Adrenal gland (tissue), 12 donors: Measurements from ENCODE around the gene PLA2G2F. TPM values are rescaled to one million over a fixed set of nuclear protein-coding genes. Genes with fewer than 3 reads are reported as not detected.
A peak's percentile ranks its signal among the peaks of the same experiment; 100 is the strongest.

Source experiments
- DNase-seq, 7 donors: peaks; one replicate each; pipeline ENCODE4 v3.0.0-alpha.2; 2019 to 2020
- H3K27ac ChIP-seq, 5 donors: fragments of 200-600 bp; sonication (generic) in 4 of 5; 1 replicate in 3 of 5; 2 replicates in 2 of 5; pipeline versions ENCODE4 v1.5.1 to v1.8.0; 2016 to 2020; ENCODE audit warnings: mild to moderate bottlenecking in 1 of 5
- H3K27me3 ChIP-seq: fragments of 200-600 bp; 2 replicates; pipeline ENCODE4 v1.8.0; 2021
- H3K36me3 ChIP-seq, 2 donors: fragments of 200-600 bp; replicated peaks in 1 of 2; 1 replicate in 1 of 2; 2 replicates in 1 of 2; pipeline versions ENCODE4 v1.5.1 to v1.8.0; 2018 to 2022
- H3K4me1 ChIP-seq, 2 donors: fragments of 200-600 bp; replicated peaks in 1 of 2; 1 replicate in 1 of 2; 2 replicates in 1 of 2; pipeline versions ENCODE4 v1.5.1 to v1.8.0; 2018 to 2021
- H3K4me3 ChIP-seq, 4 donors: fragments of 200-600 bp; sonication (generic) in 3 of 4; one replicate each; pipeline ENCODE4 v1.5.1; 2016 to 2018
- H3K9me3 ChIP-seq, 3 donors: fragments of 200-600 bp; sonication (generic) in 1 of 3; replicated peaks in 1 of 3; 1 replicate in 2 of 3; 2 replicates in 1 of 3; pipeline versions ENCODE4 v1.5.1 to v1.8.0; 2016 to 2021
- CTCF ChIP-seq, 6 experiments: fragments of 450-650 bp in 4 of 6; fragments of 200-600 bp in 2 of 6; sonication (generic) in 1 of 6; IDR thresholded peaks; 1 replicate in 5 of 6; 2 replicates in 1 of 6; pipeline versions ENCODE4 v1.5.1 to v1.8.0; 2016 to 2021; ENCODE audit warnings: antibody characterized with exemption in 6 of 6, mild to moderate bottlenecking in 2 of 6, moderate library complexity in 1 of 6
- POLR2A ChIP-seq, 2 donors: fragments of 450-650 bp; IDR thresholded peaks; one replicate each; pipeline ENCODE4 v1.6.1; 2017; ENCODE audit warnings: antibody characterized with exemption in 2 of 2, mild to moderate bottlenecking in 2 of 2, moderate library complexity in 1 of 2
- WGBS, 4 donors: extraction: QIAGEN DNeasy Blood & Tissue Kit in 2 of 4; methylation state at CpG; one replicate each; pipeline versions ENCODE4 v1.1.5 to v1.1.7; 2013 to 2017; 5-methylcytosine and 5-hydroxymethylcytosine counted together
- intact Hi-C, 2 donors: fragments of 100-400 bp; cut with DNase I; formaldehyde crosslinking; loops; one replicate each; pipeline versions ENCODE4 v1.14.1 to v1.15.0; 2022 to 2023
- polyA plus RNA-seq, 3 donors: library from polyadenylated mRNA; stranded (reverse); fragments of 200-250 nt in 2 of 3; fragments of 350-450 nt in 1 of 3; fragmentation: Illumina TruSeq in 1 of 3; extraction: RNeasy Lipid Tissue Mini Kit (QIAGEN cat#74804) in 1 of 3; gene quantifications; one replicate each; pipeline ENCODE4 v1.2.3, GENCODE V29; 2013 to 2014
- total RNA-seq, 9 donors: library from RNA; depleted of rRNA in 4 of 9; stranded (reverse); fragments of >200 nt in 4 of 9; fragments of 120-200 nt in 1 of 9; fragmentation: NEBNext Ultra II Directional in 1 of 9; extraction: Animal tissue kit (Norgen Biotek cat#: 25700) in 1 of 9; gene quantifications; one replicate each; pipeline versions ENCODE4 v1.1.0 to v1.2.4, GENCODE V29; 2013 to 2023
- donor health status: healthy with polysubstance abuse.
- donor health status: Bipolar disorder and iron deficiency.
- donor health status: DM: yes; HTN: yes; CAD: no.
- donor health status: DM: no; HTN: no; CAD: no.
- donor health status: DM: no; HTN: no; CAD: no.
- donor health status: DM: yes; HTN: yes; CAD: no.

Gene PLA2G2F
- total and polyA plus RNA-seq, 12 donors = 0.08 TPM; not detected in 11

GRCh38 chr1:20148571-20149500 lies 9.7 kb downstream of the PLA2G2F start:
- Histone ChIP-seq H3K27me3 (no peaks in the 10 kb centered on the region), H3K36me3 (no peaks in the 10 kb centered on the region), H3K9me3 (no peaks in the 10 kb centered on the region), H3K4me1 (peaks cover 5 to 13% of the 10 kb centered on the region in 2 donors), H3K27ac (no peak overlapping the region), H3K4me3 (no peak overlapping the region)
- TF ChIP-seq CTCF (IDR thresholded peaks at IDR 0.05) (no peak), POLR2A (IDR thresholded peaks at IDR 0.05) (no peak)
- intact Hi-C loops = loop anchor here (5.0 to 10.0 kb wide), 2 partner anchors 172 to 174 kb away; partner anchors contain the start of gene PLA2G2A (in 2 of the 2)
- 82 to 93% (median 88%) methylated on average over 7 to 13 of the region's 13 CpGs for WGBS, 4 donors
- DNase-seq = peak in 1 of 7 donors; percentile 6

GRCh38 chr1:20149601-20150325 lies 10.6 kb downstream of the PLA2G2F start:
- peak in 1 of 7 donors; percentile 6 for DNase-seq
- intact Hi-C loops = loop anchor here (5.0 to 10.0 kb wide), 4 partner anchors 47 to 227 kb away; partner anchors contain the start of genes PLA2G2A (in 2 of the 2) and PLA2G2E (in 1 of the 2)
- Histone ChIP-seq H3K36me3 (no peaks in the 10 kb centered on the region), H3K27ac (no peak overlapping the region), H3K4me1 (peaks cover 5 to 13% of the 10 kb centered on the region in 2 donors), H3K27me3 (no peaks in the 10 kb centered on the region), H3K4me3 (no peak overlapping the region), H3K9me3 (no peaks in the 10 kb centered on the region)
- WGBS, 4 donors = 78 to 84% (median 80%) methylated on average over 17 to 27 of the region's 27 CpGs
- TF ChIP-seq POLR2A (IDR thresholded peaks at IDR 0.05) (no peak), CTCF (IDR thresholded peaks at IDR 0.05) (no peak)

GRCh38 chr1:20150326-20150705 lies 11.2 kb downstream of the PLA2G2F start:
- no peaks in the 10 kb centered on the region for H3K27me3 ChIP-seq
- no peak overlapping the region for H3K4me3 ChIP-seq
- TF ChIP-seq CTCF (IDR thresholded peaks at IDR 0.05) (no peak), POLR2A (IDR thresholded peaks at IDR 0.05) (no peak)
- intact Hi-C loops = loop anchor here (5.0 kb wide), 2 partner anchors 48 to 228 kb away; partner anchors contain the start of gene PLA2G2E (in 1 of the 2)
- H3K4me1 ChIP-seq = peaks cover 5 to 13% of the 10 kb centered on the region in 2 donors
- H3K9me3 ChIP-seq = no peaks in the 10 kb centered on the region
- no peak overlapping the region for H3K27ac ChIP-seq
- WGBS, 4 donors = 80 to 92% (median 87%) methylated on average over 7 to 8 of the region's 8 CpGs
- no peaks in the 10 kb centered on the region for H3K36me3 ChIP-seq
- peak in 1 of 7 donors; percentile 4 for DNase-seq

GRCh38 chr1:20150969-20151368 lies 11.8 kb downstream of the PLA2G2F start:
- Histone ChIP-seq H3K9me3 (no peaks in the 10 kb centered on the region), H3K4me3 (no peak overlapping the region), H3K27ac (no peak overlapping the region), H3K36me3 (no peaks in the 10 kb centered on the region), H3K27me3 (no peaks in the 10 kb centered on the region), H3K4me1 (peaks cover 5 to 13% of the 10 kb centered on the region in 2 donors)
- intact Hi-C loops = loop anchor here (5.0 kb wide), 2 partner anchors 49 to 229 kb away; partner anchors contain the start of gene PLA2G2E (in 1 of the 2)
- WGBS, 4 donors = 81 to 91% (median 87%) methylated on average over 6 of the region's 6 CpGs
- TF ChIP-seq CTCF (IDR thresholded peaks at IDR 0.05) (no peak), POLR2A (IDR thresholded peaks at IDR 0.05) (no peak)
- peak in 1 of 7 donors; percentile 6 for DNase-seq
